ENCODE results near the gene BRD4.

GRCh38 chr19:15284896-15285295 lies 47.4 kb downstream of the BRD4 start:
- no peak for TF ChIP-seq CTCF (IDR thresholded peaks at IDR 0.05)
- no peak for TF ChIP-seq POLR2A (IDR thresholded peaks at IDR 0.05)
